Natural killer cell (primary cell): ENCODE measurements around the gene MMP24. TPM values are rescaled to one million over a fixed set of nuclear protein-coding genes. Genes with fewer than 3 reads are reported as not detected.

Source experiments
- ATAC-seq, 3 donors: fragments of 150-1000 bp in 2 of 3; fragments of 200-7000 bp in 1 of 3; cut with Tn5 transposase; 1 replicate in 1 of 3; 2 replicates in 2 of 3; pipeline ENCODE4 v1.10.0; 2021; ENCODE audit warnings: mild to moderate bottlenecking in 2 of 3, moderate library complexity in 2 of 3
- DNase-seq, 2 donors: peaks; one replicate each; pipeline versions ENCODE4 v3.0.0 to v3.0.0-alpha.2; 2013 to 2021; ENCODE audit warnings: mixed read lengths in 1 of 2
- H3K27ac ChIP-seq: one replicate; pipeline ENCODE4 v1.5.1; 2013; ENCODE audit warnings: mild to moderate bottlenecking, low read length
- H3K27me3 ChIP-seq: one replicate; pipeline ENCODE4 v1.6.1; 2013; ENCODE audit warnings: low read length; ENCODE audit not compliant: control insufficient read depth, insufficient read depth
- H3K36me3 ChIP-seq: one replicate; pipeline ENCODE4 v1.6.1; 2013; ENCODE audit warnings: low read length; ENCODE audit not compliant: control insufficient read depth, insufficient read depth
- H3K4me1 ChIP-seq: one replicate; pipeline ENCODE4 v1.6.1; 2013; ENCODE audit warnings: low read length; ENCODE audit not compliant: control insufficient read depth, insufficient read depth
- H3K4me3 ChIP-seq: one replicate; pipeline ENCODE4 v1.5.1; 2013; ENCODE audit warnings: low read length
- H3K9me3 ChIP-seq: one replicate; pipeline ENCODE4 v1.6.1; 2013; ENCODE audit warnings: low read length; ENCODE audit not compliant: control insufficient read depth, insufficient read depth
- H3K27ac Mint-ChIP-seq, 2 donors: one replicate each; pipeline ENCODE4 v1.8.0; 2022; ENCODE audit warnings: mild to moderate bottlenecking in 2 of 2, mixed read lengths in 2 of 2, moderate library complexity in 1 of 2
- H3K27me3 Mint-ChIP-seq, 2 donors: one replicate each; pipeline ENCODE4 v1.8.0; 2022; ENCODE audit warnings: low read depth in 2 of 2, mixed read lengths in 2 of 2
- H3K36me3 Mint-ChIP-seq: one replicate; pipeline ENCODE4 v1.8.0; 2022; ENCODE audit warnings: mixed read lengths
- H3K4me1 Mint-ChIP-seq, 2 donors: one replicate each; pipeline ENCODE4 v1.8.0; 2022; ENCODE audit warnings: mixed read lengths in 2 of 2
- H3K4me3 Mint-ChIP-seq: one replicate; pipeline ENCODE4 v1.8.0; 2022; ENCODE audit warnings: mild to moderate bottlenecking, moderate library complexity, mixed read lengths
- H3K9me3 Mint-ChIP-seq, 2 donors: one replicate each; pipeline ENCODE4 v1.8.0; 2022; ENCODE audit warnings: mixed read lengths in 2 of 2
- WGBS: methylation state at CpG from one replicate; pipeline ENCODE4 v1.1.7; 2013; ENCODE audit warnings: missing lambda C conversion rate; ENCODE audit not compliant: insufficient coverage; 5-methylcytosine and 5-hydroxymethylcytosine counted together
- intact Hi-C: fragments of 100-400 bp; cut with micrococcal nuclease; formaldehyde crosslinking; loops from one replicate; pipeline ENCODE4 v1.14.2; 2022
- total RNA-seq, 4 donors: library from RNA; stranded (reverse); fragments of 120-200 nt in 1 of 4; gene quantifications; one replicate each; pipeline versions ENCODE4 v1.2.3 to v1.2.4, GENCODE V29; 2013 to 2022
- TF ChIP-seq, protein P1 (sequence below): fragments of 200-600 bp; IDR thresholded peaks from one replicate; pipeline ENCODE4 v1.8.0; 2022; ENCODE audit warnings: antibody characterized with exemption

Gene MMP24
- total RNA-seq, 3 donors from 2014 or later (not counting 1 experiment from before 2014, with no cell fraction given) = 0.14 to 0.18 (median 0.16) TPM

GRCh38 chr20:35277531-35278395 is 51.3 kb downstream of the MMP24 start, which contains the start of gene MMP24OS:
MMP24OS (minus strand) TSS chr20:35278122; CDS start chr20:35277929, 193 bp downstream.
- peak within 1 kb of the TSS; percentile 97 to 100 for H3K27ac Mint-ChIP-seq
- H3K9me3 Mint-ChIP-seq = no peaks in the 10 kb centered on the region
- Histone ChIP-seq H3K27ac (peak within 1 kb of the TSS; percentile 95), H3K9me3 (no peaks in the 10 kb centered on the region), H3K4me3 (peak within 1 kb of the TSS; percentile 67), H3K27me3 (no peaks in the 10 kb centered on the region), H3K36me3 (peaks cover 32% of the 10 kb centered on the region), H3K4me1 (peaks cover 29% of the 10 kb centered on the region)
- H3K4me1 Mint-ChIP-seq = peaks cover 16 to 33% of the 10 kb centered on the region in 2 donors
- ATAC-seq (peak; percentile 85 to 94 (median 85)), DNase-seq (peak; percentile 80 to 95)
- no peaks in the 10 kb centered on the region for H3K36me3 Mint-ChIP-seq
- H3K27me3 Mint-ChIP-seq = no peaks in the 10 kb centered on the region
- peak within 1 kb of the TSS; percentile 95 for H3K4me3 Mint-ChIP-seq
- WGBS = under 1% methylated on average over 76 of the region's 76 CpGs
- TF ChIP-seq, protein P1, sequence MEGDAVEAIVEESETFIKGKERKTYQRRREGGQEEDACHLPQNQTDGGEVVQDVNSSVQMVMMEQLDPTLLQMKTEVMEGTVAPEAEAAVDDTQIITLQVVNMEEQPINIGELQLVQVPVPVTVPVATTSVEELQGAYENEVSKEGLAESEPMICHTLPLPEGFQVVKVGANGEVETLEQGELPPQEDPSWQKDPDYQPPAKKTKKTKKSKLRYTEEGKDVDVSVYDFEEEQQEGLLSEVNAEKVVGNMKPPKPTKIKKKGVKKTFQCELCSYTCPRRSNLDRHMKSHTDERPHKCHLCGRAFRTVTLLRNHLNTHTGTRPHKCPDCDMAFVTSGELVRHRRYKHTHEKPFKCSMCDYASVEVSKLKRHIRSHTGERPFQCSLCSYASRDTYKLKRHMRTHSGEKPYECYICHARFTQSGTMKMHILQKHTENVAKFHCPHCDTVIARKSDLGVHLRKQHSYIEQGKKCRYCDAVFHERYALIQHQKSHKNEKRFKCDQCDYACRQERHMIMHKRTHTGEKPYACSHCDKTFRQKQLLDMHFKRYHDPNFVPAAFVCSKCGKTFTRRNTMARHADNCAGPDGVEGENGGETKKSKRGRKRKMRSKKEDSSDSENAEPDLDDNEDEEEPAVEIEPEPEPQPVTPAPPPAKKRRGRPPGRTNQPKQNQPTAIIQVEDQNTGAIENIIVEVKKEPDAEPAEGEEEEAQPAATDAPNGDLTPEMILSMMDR = no peak
- intact Hi-C loops = no loop called here

GRCh38 chr20:35279040-35279439 is 52.5 kb downstream of the MMP24 start:
- H3K4me3 Mint-ChIP-seq = peak overlapping the region; percentile 81
- no peaks in the 10 kb centered on the region for H3K9me3 Mint-ChIP-seq
- no peaks in the 10 kb centered on the region for H3K9me3 ChIP-seq
- peaks cover 16 to 44% of the 10 kb centered on the region in 2 donors for H3K4me1 Mint-ChIP-seq
- intact Hi-C loops = no loop called here
- TF ChIP-seq, protein P1 = no peak
- WGBS = 97% methylated on average over 5 of the region's 5 CpGs
- no peaks in the 10 kb centered on the region for H3K36me3 Mint-ChIP-seq
- peak overlapping the region; percentile 97 to 100 for H3K27ac Mint-ChIP-seq
- H3K27me3 Mint-ChIP-seq = no peaks in the 10 kb centered on the region
- H3K27ac ChIP-seq = peak overlapping the region; percentile 95
- ATAC-seq (no peak), DNase-seq (no peak)
- H3K4me1 ChIP-seq = peaks cover 39% of the 10 kb centered on the region
- H3K27me3 ChIP-seq = no peaks in the 10 kb centered on the region
- H3K36me3 ChIP-seq = peaks cover 32% of the 10 kb centered on the region
- no peak overlapping the region for H3K4me3 ChIP-seq

- Mint-ChIP-seq H3K27ac (peak overlapping the region; percentile 97 to 100), H3K27me3 (no peaks in the 10 kb centered on the region), H3K4me1 (peaks cover 19 to 48% of the 10 kb centered on the region in 2 donors), H3K4me3 (peak overlapping the region; percentile 22), H3K36me3 (no peaks in the 10 kb centered on the region), H3K9me3 (no peaks in the 10 kb centered on the region)
- H3K27me3 ChIP-seq = no peaks in the 10 kb centered on the region
- peaks cover 42% of the 10 kb centered on the region for H3K4me1 ChIP-seq
- no peak for ATAC-seq
- TF ChIP-seq, protein P1 = no peak
- H3K9me3 ChIP-seq = no peaks in the 10 kb centered on the region
- H3K27ac ChIP-seq = no peak overlapping the region
- H3K4me3 ChIP-seq = no peak overlapping the region
- peaks cover 32% of the 10 kb centered on the region for H3K36me3 ChIP-seq
- 91% methylated on average over 7 of the region's 7 CpGs for WGBS
- DNase-seq = no peak
- intact Hi-C loops = no loop called here
Measured at GRCh38 chr20:35279533-35280174, 53.2 kb downstream of the MMP24 start.
